ENCODE data around the gene NUP210.

Gene NUP210

GRCh38 chr3:13362551-13362950, 57.6 kb downstream of the NUP210 start:
- no peak for DNase-seq (ENCODE audit: low spot score)

GRCh38 chr3:13359916-13360315, 60.2 kb downstream of the NUP210 start:
- TF ChIP-seq CTCF (IDR thresholded peaks at IDR 0.05; ENCODE audit: extremely low read depth, insufficient read depth, missing control alignments), result no peak
- no peak for DNase-seq (ENCODE audit: low spot score)
- in situ Hi-C loops (cut with MboI; ENCODE audit: low pct_unique_long_range_greater_than_20kb, low sequenced_read_pairs, unreplicated experiment), result no loop called here

More at GRCh38 chr3:13362551-13362950, 57.6 kb downstream of the NUP210 start:
- TF ChIP-seq CTCF (IDR thresholded peaks at IDR 0.05; ENCODE audit: extremely low read depth, insufficient read depth, missing control alignments), result no peak
- in situ Hi-C loops (cut with MboI; ENCODE audit: low pct_unique_long_range_greater_than_20kb, low sequenced_read_pairs, unreplicated experiment), result no loop called here

- in situ Hi-C loops (cut with MboI; ENCODE audit: low pct_unique_long_range_greater_than_20kb, low sequenced_read_pairs, unreplicated experiment), result no loop called here
- no peak for TF ChIP-seq CTCF (IDR thresholded peaks at IDR 0.05; ENCODE audit: extremely low read depth, insufficient read depth, missing control alignments)
- no peak for DNase-seq (ENCODE audit: low spot score)
These were observed 61.5 kb downstream of the NUP210 start for GRCh38 chr3:13358643-13359042.

GRCh38 chr3:13358051-13358450, 62.1 kb downstream of the NUP210 start:
- no peak for TF ChIP-seq CTCF (IDR thresholded peaks at IDR 0.05; ENCODE audit: extremely low read depth, insufficient read depth, missing control alignments)
- in situ Hi-C loops (cut with MboI; ENCODE audit: low pct_unique_long_range_greater_than_20kb, low sequenced_read_pairs, unreplicated experiment), result no loop called here
- DNase-seq (ENCODE audit: low spot score), result no peak

GRCh38 chr3:13357074-13357473, 63.0 kb downstream of the NUP210 start:
- DNase-seq (ENCODE audit: low spot score), result no peak
- in situ Hi-C loops (cut with MboI; ENCODE audit: low pct_unique_long_range_greater_than_20kb, low sequenced_read_pairs, unreplicated experiment), result no loop called here
- no peak for TF ChIP-seq CTCF (IDR thresholded peaks at IDR 0.05; ENCODE audit: extremely low read depth, insufficient read depth, missing control alignments)

GRCh38 chr3:13353936-13354542, 66.1 kb downstream of the NUP210 start:
- in situ Hi-C loops (cut with MboI; ENCODE audit: low pct_unique_long_range_greater_than_20kb, low sequenced_read_pairs, unreplicated experiment), result no loop called here
- no peak for DNase-seq (ENCODE audit: low spot score)
- TF ChIP-seq CTCF (IDR thresholded peaks at IDR 0.05; ENCODE audit: extremely low read depth, insufficient read depth, missing control alignments), result no peak
